ENCODE data around the gene DEAF1. TPM values are rescaled to one million over a fixed set of nuclear protein-coding genes. Genes with fewer than 3 reads are reported as not detected.

DEAF1 gene
- total and polyA plus RNA-seq, 2 experiments from 2014 or later = 42.6 to 47.8 TPM

- TF ChIP-seq ZNF462 (CRISPR knock-in tag; IDR thresholded peaks at IDR 0.05) = no peak
- no peak for TF ChIP-seq NANOG (IDR thresholded peaks at IDR 0.05; ENCODE audit: borderline replicate concordance)
- TF ChIP-seq ZNF114 (CRISPR knock-in tag; IDR thresholded peaks at IDR 0.05) = no peak
- TF ChIP-seq EZH2 (IDR thresholded peaks at IDR 0.05; ENCODE audit: low read depth, unreplicated experiment) = no peak
- TF ChIP-seq JUNB (IDR thresholded peaks at IDR 0.05; ENCODE audit: unreplicated experiment) = no peak
- TF ChIP-seq EZH2phosphoT487 (IDR thresholded peaks at IDR 0.05; ENCODE audit: unreplicated experiment) = no peak
- no peak for TF ChIP-seq STAT1 (IDR thresholded peaks at IDR 0.05; ENCODE audit: unreplicated experiment)
- no peak for TF ChIP-seq POLR2AphosphoS5 (IDR thresholded peaks at IDR 0.05; ENCODE audit: low read depth)
- no peak for TF ChIP-seq CTCF (conservative IDR thresholded peaks at IDR 0.05; ENCODE audit: low read depth in 2 of 2)
- TF ChIP-seq ZNF331 (CRISPR knock-in tag; IDR thresholded peaks at IDR 0.05; ENCODE audit: low read depth) = no peak
These were observed 77.7 kb downstream of the DEAF1 start (continued) for GRCh38 chr11:617199-617911.

Measured in GM23338 (cell line).